HepG2 (cell line): Measurements from ENCODE around the gene PLCL2. TPM values are rescaled to one million over a fixed set of nuclear protein-coding genes. Genes with fewer than 3 reads are reported as not detected.

ENCODE experiments used
- ATAC-seq: fragments of 200-7000 bp; cut with Tn5 transposase; 3 replicates; pipeline ENCODE4 v1.9.1; 2020; ENCODE audit warnings: mild to moderate bottlenecking, moderate library complexity
- BruUV-seq: library from RNA; stranded (reverse); fragments of 400-500 nt; replicated peaks from 2 replicates; lab custom pipeline; 2021; lab: Mats Ljungman, UMichigan
- CTCF ChIA-PET: fragments of 300-600 bp; formaldehyde crosslinking; extraction: SDS; loops from one replicate; lab custom pipeline; 2021; ENCODE audit warnings: low total read pairs, inconsistent platforms, low intra/inter-chr PET ratio; lab: Yijun Ruan, JAX
- POLR2A ChIA-PET: fragments of 350-600 bp; sonication (Branson Sonifier 250); formaldehyde crosslinking; loops from one replicate; lab custom pipeline; 2020; ENCODE audit warnings: antibody characterized with exemption, inconsistent platforms; lab: Yijun Ruan, JAX
- DNase-seq: peaks from one replicate; pipeline ENCODE4 v3.0.0-alpha.2; 2015; ENCODE audit warnings: low spot score
- FAIRE-seq: peaks from 3 replicates; lab custom pipeline; 2011; peaks lifted over from hg19 to GRCh38; lab: Jason Lieb, UNC
- H2AFZ ChIP-seq: one replicate; pipeline ENCODE4 v1.6.1; 2011; ENCODE audit warnings: low read length, inconsistent platforms
- H3K27ac ChIP-seq: fragments of 300-600 bp; 3 replicates; pipeline ENCODE4 v1.8.0; 2011; ENCODE audit warnings: mixed run types, mild to moderate bottlenecking, mixed read lengths, low read length, inconsistent platforms; ENCODE audit not compliant: insufficient read depth; ENCODE audit errors: extremely low read length
- H3K27me3 ChIP-seq, 2 experiments: fragments of 200-600 bp in 1 of 2; 2 replicates in 1 of 2; 3 replicates in 1 of 2; pipeline versions ENCODE4 v1.6.0 to v1.8.0; 2011; ENCODE audit warnings: low read length in 2 of 2, mild to moderate bottlenecking in 2 of 2, moderate library complexity in 2 of 2, inconsistent platforms in 1 of 2; ENCODE audit not compliant: insufficient read depth in 2 of 2, control insufficient read depth in 1 of 2
- H3K36me3 ChIP-seq, 2 experiments: fragments of 200-600 bp in 1 of 2; replicated peaks in 1 of 2; 2 replicates in 1 of 2; 3 replicates in 1 of 2; pipeline versions ENCODE4 v1.5.1 to v1.8.0; 2011; ENCODE audit warnings: low read length in 2 of 2, inconsistent platforms in 1 of 2; ENCODE audit not compliant: insufficient read depth in 2 of 2, control insufficient read depth in 1 of 2
- H3K4me1 ChIP-seq: 2 replicates; pipeline ENCODE4 v1.5.1; 2012; ENCODE audit warnings: low read length, inconsistent platforms; ENCODE audit not compliant: insufficient read depth
- H3K4me2 ChIP-seq: 2 replicates; pipeline ENCODE4 v1.6.0; 2011; ENCODE audit warnings: low read depth, low read length, inconsistent platforms
- H3K4me3 ChIP-seq, 3 experiments: fragments of 200-600 bp in 1 of 3; sonication (generic), shearing (Covaris generic) in 1 of 3; replicated peaks in 1 of 3; 2 replicates each; pipeline ENCODE4 v1.5.1; 2011 to 2016; ENCODE audit warnings: low read length in 3 of 3, inconsistent platforms in 2 of 3, low read depth in 2 of 3, mild to moderate bottlenecking in 2 of 3, control low read depth in 1 of 3, mixed read lengths in 1 of 3; ENCODE audit not compliant: insufficient read depth in 1 of 3
- H3K79me2 ChIP-seq: one replicate; pipeline ENCODE4 v1.6.1; 2011; ENCODE audit warnings: low read length, inconsistent platforms; ENCODE audit not compliant: insufficient read depth
- H3K9ac ChIP-seq: 2 replicates; pipeline ENCODE4 v1.6.0; 2011; ENCODE audit warnings: mild to moderate bottlenecking, low read depth, low read length, inconsistent platforms; ENCODE audit not compliant: insufficient read depth
- H3K9me3 ChIP-seq: 2 replicates; pipeline ENCODE4 v1.5.1; 2012; ENCODE audit warnings: mild to moderate bottlenecking, low read length
- H4K20me1 ChIP-seq: 2 replicates; pipeline ENCODE4 v1.6.0; 2011; ENCODE audit warnings: inconsistent platforms, mild to moderate bottlenecking, low read length, moderate library complexity; ENCODE audit not compliant: insufficient read depth
- GMEB2 ChIP-seq: IDR thresholded peaks from 2 replicates; pipeline ENCODE4 v1.6.1; 2016; ENCODE audit warnings: missing biosample characterization, missing genetic modification reagents, low read depth
- SALL2 ChIP-seq: sonication (generic); formaldehyde crosslinking; IDR thresholded peaks from 2 replicates; pipeline ENCODE4 v1.8.1; 2023; ENCODE audit warnings: mild to moderate bottlenecking, missing genetic modification reagents, inconsistent platforms
- ZNF276 ChIP-seq: sonication (generic); formaldehyde crosslinking; IDR thresholded peaks from 2 replicates; pipeline ENCODE4 v1.4.0; 2020; ENCODE audit warnings: mild to moderate bottlenecking, low read depth, missing genetic modification reagents
- ZNF318 ChIP-seq: sonication (generic); formaldehyde crosslinking; IDR thresholded peaks from 2 replicates; pipeline ENCODE4 v1.4.0; 2020; ENCODE audit warnings: mild to moderate bottlenecking, missing genetic modification reagents
- ZNF460 ChIP-seq: sonication (generic); formaldehyde crosslinking; IDR thresholded peaks from 2 replicates; pipeline ENCODE4 v1.5.1; 2020; ENCODE audit warnings: missing genetic modification reagents, mild to moderate bottlenecking, borderline replicate concordance
- ZNF788 ChIP-seq: sonication (generic); formaldehyde crosslinking; IDR thresholded peaks from 2 replicates; pipeline ENCODE4 v1.5.0; 2020; ENCODE audit warnings: mild to moderate bottlenecking, missing genetic modification reagents, borderline replicate concordance
- WGBS: methylation state at CpG from one replicate; pipeline ENCODE4 v1.1.6; 2017; ENCODE audit warnings: low lambda C conversion rate; 5-methylcytosine and 5-hydroxymethylcytosine counted together
- in situ Hi-C: cut with HindIII; loops from 2 replicates; pipeline ENCODE4 v1.10.0; 2017; ENCODE audit warnings: low pct_unique_long_range_greater_than_20kb; ENCODE audit not compliant: extremely low pct_ligation_motif_present
- intact Hi-C: fragments of 100-400 bp; cut with micrococcal nuclease; formaldehyde crosslinking; loops from one replicate; pipeline ENCODE4 v1.10.0; 2022; ENCODE audit not compliant: unreplicated experiment
- polyA plus RNA-seq, 8 experiments: library from polyadenylated mRNA; depleted of rRNA in 3 of 8; stranded (reverse) in 7 of 8; unstranded in 1 of 8; fragments of >200 nt; fragmentation: Illumina TruSeq in 4 of 8; extraction: Trizol in 4 of 8; gene quantifications; 2 replicates each; pipeline versions ENCODE4 v1.2.1 to v1.2.3, GENCODE V29; 2011 to 2016; ENCODE audit warnings: low read depth in 4 of 8, missing spikeins in 1 of 8, mixed read lengths in 1 of 8; ENCODE audit not compliant: insufficient read depth in 1 of 8
- total RNA-seq, 5 experiments: library from RNA; depleted of rRNA; stranded (reverse); fragments of >200 nt; fragmentation: Illumina TruSeq; extraction: Trizol; gene quantifications; 2 replicates each; pipeline ENCODE4 v1.2.3, GENCODE V29; 2016; ENCODE audit warnings: low read depth in 1 of 5

Gene PLCL2
- total and polyA plus RNA-seq, 2 of the 13 experiments (the other 11 are each of a cell fraction or from before 2014, with no cell fraction given): not detected

GRCh38 chr3:17079933-17080332 is 195.2 kb downstream of the PLCL2 start:
- DNase-seq (no peak), ATAC-seq (no peak), FAIRE-seq (no peak)
- BruUV-seq: no TSS peak
- Histone ChIP-seq H3K27me3 (peaks cover 1 to 3% of the 10 kb centered on the region in 2 experiments; a peak in 2 of 5 replicates), H3K4me2 (no peak overlapping the region), H3K27ac (no peak overlapping the region), H3K9ac (no peak overlapping the region), H3K36me3 (no peaks in the 10 kb centered on the region), H3K9me3 (no peaks in the 10 kb centered on the region), H3K4me3 (no peak overlapping the region), H3K4me1 (no peaks in the 10 kb centered on the region), H2AFZ (no peak overlapping the region), H4K20me1 (no peaks in the 10 kb centered on the region), H3K79me2 (no peaks in the 10 kb centered on the region)
- CTCF ChIA-PET: no interaction called here
- TF ChIP-seq ZNF460 (CRISPR knock-in tag) (no peak), SALL2 (CRISPR knock-in tag) (no peak), ZNF788 (CRISPR knock-in tag) (no peak)
- POLR2A ChIA-PET: no interaction called here
- intact Hi-C loops (no loop called here), in situ Hi-C loops (no loop called here)
- 41% methylated on average over 6 of the region's 6 CpGs for WGBS

- WGBS: 21% methylated on average over 4 of the region's 4 CpGs
- CTCF ChIA-PET: no interaction called here
- H4K20me1 ChIP-seq: no peaks in the 10 kb centered on the region
- peaks cover 1 to 3% of the 10 kb centered on the region in 2 experiments; a peak in 2 of 5 replicates for H3K27me3 ChIP-seq
- DNase-seq: no peak
- H3K79me2 ChIP-seq: no peaks in the 10 kb centered on the region
- H3K9ac ChIP-seq: no peak overlapping the region
- intact Hi-C loops (no loop called here), in situ Hi-C loops (no loop called here)
- ATAC-seq: no peak
- H3K9me3 ChIP-seq: no peaks in the 10 kb centered on the region
- no peak overlapping the region for H3K27ac ChIP-seq
- BruUV-seq: no TSS peak
- POLR2A ChIA-PET: no interaction called here
- no peaks in the 10 kb centered on the region for H3K36me3 ChIP-seq
- H3K4me3 ChIP-seq: no peak overlapping the region
- no peak for FAIRE-seq
- no peaks in the 10 kb centered on the region for H3K4me1 ChIP-seq
- H3K4me2 ChIP-seq: no peak overlapping the region
- H2AFZ ChIP-seq: no peak overlapping the region
- TF ChIP-seq ZNF276 (CRISPR knock-in tag) (no peak), GMEB2 (CRISPR knock-in tag) (no peak), ZNF318 (CRISPR knock-in tag) (no peak)
These were observed 196.8 kb downstream of the PLCL2 start for GRCh38 chr3:17081520-17081919.
